Raji (cell line): ENCODE results near the gene RNF150.

ENCODE experiments used
- POLR2A ChIP-seq: IDR thresholded peaks from 2 replicates; pipeline ENCODE4 v1.6.1; 2011; ENCODE audit warnings: low read depth, low read length, control low read depth; ENCODE audit not compliant: insufficient read depth

RNF150 gene

GRCh38 chr4:141057582-141057981 lies 75.7 kb downstream of the RNF150 start:
- TF ChIP-seq POLR2A: no peak

GRCh38 chr4:141056473-141056872 lies 76.8 kb downstream of the RNF150 start:
- no peak for TF ChIP-seq POLR2A

DNA sequence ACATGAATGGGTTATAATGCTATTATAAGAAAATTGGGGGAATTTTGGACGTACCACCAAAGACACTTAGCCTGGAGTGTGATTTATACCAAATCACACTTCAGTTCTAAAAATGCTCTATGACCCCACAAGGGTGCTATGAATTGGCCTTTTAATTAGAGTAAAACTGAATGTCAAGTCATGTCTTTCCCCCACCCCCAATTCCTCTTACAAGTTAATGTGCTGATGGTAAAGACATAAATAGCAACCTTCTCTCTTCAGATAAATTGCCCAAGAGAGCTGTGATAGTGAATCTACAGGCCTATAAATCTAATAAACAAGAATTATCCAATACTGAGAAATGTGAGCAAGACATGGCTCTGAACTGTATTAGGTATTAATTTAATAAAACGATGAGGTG lies 78.8 kb downstream of the RNF150 start:
- TF ChIP-seq POLR2A: no peak

- no peak for TF ChIP-seq POLR2A
Observed at GRCh38 chr4:141047228-141047884, 85.9 kb downstream of the RNF150 start.

DNA sequence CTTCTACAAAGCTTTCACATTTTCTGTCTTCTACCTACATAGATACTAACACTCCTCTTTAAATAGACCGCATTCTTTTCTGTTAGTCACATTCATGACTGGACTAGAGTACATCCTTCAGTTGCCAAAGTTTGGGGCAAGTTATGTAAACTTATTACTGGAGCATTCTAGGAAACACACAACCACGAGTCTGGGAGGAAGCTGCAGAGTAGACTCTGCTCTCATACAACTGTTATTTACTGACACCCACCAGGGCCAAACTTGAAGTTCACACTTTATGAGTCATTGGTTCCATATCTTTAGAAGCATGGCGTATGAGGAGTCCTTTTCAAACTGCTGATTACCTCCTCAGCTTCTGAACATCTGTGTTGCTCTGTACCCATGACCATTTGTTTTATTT lies 87.0 kb downstream of the RNF150 start:
- TF ChIP-seq POLR2A: no peak

DNA sequence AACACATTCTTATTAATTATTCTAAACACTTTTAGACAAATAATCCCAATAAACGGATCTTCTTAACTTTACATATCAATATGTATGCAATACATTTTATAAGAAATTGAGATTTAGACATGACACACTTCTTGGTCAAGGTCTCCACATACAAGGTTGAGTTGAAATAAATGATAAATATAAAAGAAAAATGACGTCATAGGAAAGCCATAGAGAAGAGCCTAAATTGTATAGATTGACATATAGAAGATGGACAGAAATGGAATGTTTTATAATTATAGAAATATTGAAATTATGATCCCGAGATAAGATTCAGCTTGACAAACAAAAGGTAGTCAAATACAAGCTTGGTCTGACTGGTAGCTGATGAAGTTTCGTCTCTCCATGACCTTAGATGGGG lies 87.4 kb downstream of the RNF150 start:
- no peak for TF ChIP-seq POLR2A

DNA sequence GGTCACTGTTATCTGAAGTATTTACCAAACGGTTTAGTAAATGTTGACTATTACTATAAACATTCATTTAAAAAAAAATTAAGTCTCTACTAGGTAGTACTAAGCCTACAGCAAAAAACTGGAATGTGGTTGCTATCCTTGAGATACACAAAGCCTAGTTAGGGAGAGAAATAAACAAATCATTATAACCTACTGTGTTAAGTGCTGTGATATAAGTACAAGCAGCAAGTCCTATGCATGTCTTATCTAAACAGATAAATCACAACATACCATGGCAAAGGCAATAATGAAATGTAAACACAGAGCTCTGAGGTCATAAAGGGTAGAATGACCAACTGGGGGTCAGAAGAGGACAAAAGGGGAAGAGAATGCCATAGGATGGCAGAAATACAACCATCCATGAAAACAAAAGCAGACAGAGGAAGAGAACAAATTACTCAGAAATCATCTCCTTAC lies 92.2 kb downstream of the RNF150 start:
- no peak for TF ChIP-seq POLR2A

- no peak for TF ChIP-seq POLR2A
Observed at GRCh38 chr4:141039156-141039555, 94.1 kb downstream of the RNF150 start.

DNA sequence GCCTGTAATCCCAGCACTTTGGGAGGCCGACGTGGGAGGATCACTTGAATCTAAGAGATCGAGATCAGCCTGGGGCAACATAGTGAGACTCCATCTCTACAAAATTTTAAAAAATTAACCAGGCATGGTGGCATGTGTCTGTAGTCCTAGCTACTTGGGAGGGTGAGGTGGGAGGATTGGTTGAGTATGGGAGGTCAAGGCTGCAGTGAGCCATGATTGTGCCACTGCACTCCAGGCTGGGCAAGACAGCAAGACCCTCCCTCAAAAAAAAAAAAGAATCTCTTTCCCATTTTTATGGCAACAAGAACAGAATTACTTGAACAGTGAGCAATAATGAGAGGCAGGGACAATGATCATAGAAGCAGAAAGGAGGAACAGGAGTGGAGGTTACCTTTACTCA lies 94.8 kb downstream of the RNF150 start:
- TF ChIP-seq POLR2A: no peak

- no peak for TF ChIP-seq POLR2A
Observed at GRCh38 chr4:141037446-141037845, 95.8 kb downstream of the RNF150 start.

GRCh38 chr4:141036786-141037185 lies 96.5 kb downstream of the RNF150 start:
- no peak for TF ChIP-seq POLR2A

GRCh38 chr4:141035920-141036319 lies 97.3 kb downstream of the RNF150 start:
- TF ChIP-seq POLR2A: no peak

- TF ChIP-seq POLR2A: no peak
Observed at GRCh38 chr4:141028024-141028529, 105.2 kb downstream of the RNF150 start.

DNA sequence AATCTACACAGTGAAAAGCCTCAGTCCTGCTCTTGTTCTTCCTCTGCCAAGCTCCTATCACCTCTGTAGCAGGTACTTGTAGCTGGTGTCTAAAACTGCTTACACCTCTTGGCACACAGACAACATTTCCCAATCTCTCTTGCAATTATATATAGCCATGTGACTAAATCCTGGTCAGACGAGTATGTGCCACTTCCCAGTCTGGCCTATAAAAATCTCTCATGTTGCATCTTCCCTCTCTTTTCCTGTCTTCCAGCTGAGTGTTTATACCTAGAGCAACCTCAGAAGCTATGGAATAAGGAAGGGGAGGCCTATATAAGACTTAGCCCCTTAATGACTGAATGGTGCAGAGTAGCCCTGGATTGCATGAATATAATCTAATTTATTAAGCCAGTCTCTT lies 105.8 kb downstream of the RNF150 start:
- no peak for TF ChIP-seq POLR2A

- TF ChIP-seq POLR2A: no peak
Observed at GRCh38 chr4:141026900-141027299, 106.4 kb downstream of the RNF150 start.

GRCh38 chr4:141023051-141023450 lies 110.2 kb downstream of the RNF150 start:
- TF ChIP-seq POLR2A: no peak

GRCh38 chr4:141022111-141022695 lies 111.1 kb downstream of the RNF150 start:
- no peak for TF ChIP-seq POLR2A
